Measurements from ENCODE around the gene CDC42BPB. TPM values are rescaled to one million over a fixed set of nuclear protein-coding genes. Genes with fewer than 3 reads are reported as not detected.

The CDC42BPB gene
- total and polyA plus RNA-seq, 2 of the 13 experiments (the other 11 are each of a cell fraction or from before 2014, with no cell fraction given), result 19.7 to 32.3 TPM

GRCh38 chr14:102923201-102923924 lies 134.0 kb downstream of the CDC42BPB start:
- H3K27me3 ChIP-seq (ENCODE audit: control insufficient read depth in 1 of 2, insufficient read depth in 2 of 2, low read length in 2 of 2), result no peaks in the 10 kb centered on the region
- no TSS peak for BruUV-seq (replicated peaks)
- H3K4me1 ChIP-seq (ENCODE audit: insufficient read depth, low read length), result peaks cover 22% of the 10 kb centered on the region
- peak; percentile 20 for DNase-seq (ENCODE audit: low spot score)
- H2AFZ ChIP-seq (ENCODE audit: low read length), result no peak overlapping the region
- H4K20me1 ChIP-seq (ENCODE audit: insufficient read depth, low read length), result no peaks in the 10 kb centered on the region
- H3K79me2 ChIP-seq (ENCODE audit: insufficient read depth, low read length), result no peaks in the 10 kb centered on the region
- CTCF ChIA-PET (ENCODE audit: low intra/inter-chr PET ratio, low total read pairs), result no interaction called here
- intact Hi-C loops (cut with micrococcal nuclease; ENCODE audit: unreplicated experiment), result loop anchor here (5.0 kb wide), 1 partner anchor 231 kb away; no protein-coding TSS in a partner anchor
- POLR2A ChIA-PET, result interaction anchor here (1.0 kb wide), 2 partner anchors 49 to 399 kb away, joined by 3 read pairs; no protein-coding TSS in a partner anchor
- H3K27ac ChIP-seq (ENCODE audit: extremely low read length, insufficient read depth, low read length), result peak overlapping the region; percentile 74
- H3K9me3 ChIP-seq (ENCODE audit: low read length), result 0 out of 2 replicates have a peak, but pooled peaks cover 5% of the 10 kb centered on the region
- H3K36me3 ChIP-seq (replicated peaks in 1 of 2; ENCODE audit: control insufficient read depth in 1 of 2, insufficient read depth in 2 of 2, low read length in 2 of 2), result no peaks in the 10 kb centered on the region
- ATAC-seq, result peak; percentile 64
- H3K9ac ChIP-seq (ENCODE audit: insufficient read depth, low read depth, low read length), result peak overlapping the region; percentile 81
- FAIRE-seq, result no peak
- 0% methylated on average over 3 of the region's 53 CpGs for WGBS (ENCODE audit: low lambda C conversion rate)
- in situ Hi-C loops (cut with HindIII; ENCODE audit: extremely low pct_ligation_motif_present, low pct_unique_long_range_greater_than_20kb), result no loop called here
- H3K4me3 ChIP-seq (replicated peaks in 1 of 3; ENCODE audit: insufficient read depth in 1 of 3, low read depth in 2 of 3, low read length in 3 of 3), result peak overlapping the region; percentile 90 to 94 (median 92)
- H3K4me2 ChIP-seq (ENCODE audit: low read depth, low read length), result peak overlapping the region; percentile 89
- TF ChIP-seq ZNF446 (CRISPR knock-in tag; IDR thresholded peaks at IDR 0.05), result no peak
- peak; percentile 14; the same call in 1 of the 2 replicates for TF ChIP-seq ZNF510 (CRISPR knock-in tag; IDR thresholded peaks at IDR 0.05; ENCODE audit: low read depth)
- TF ChIP-seq ZNF687 (CRISPR knock-in tag; IDR thresholded peaks at IDR 0.05), result peak; percentile 42; the same call in 1 of the 2 replicates
- no peak for TF ChIP-seq ZBTB7A (CRISPR knock-in tag; IDR thresholded peaks at IDR 0.05)
- no peak for TF ChIP-seq ZNF274 (CRISPR knock-in tag; IDR thresholded peaks at IDR 0.05)
- peak; percentile 3; the same call in 1 of the 2 replicates for TF ChIP-seq ZNF263 (CRISPR knock-in tag; IDR thresholded peaks at IDR 0.05)
- TF ChIP-seq HMGXB4 (CRISPR knock-in tag; IDR thresholded peaks at IDR 0.05; ENCODE audit: borderline replicate concordance in 1 of 2, low read depth in 1 of 2), result 0 out of 4 replicates have a peak, but pooled peaks of 1 of the 2 experiments have one; percentile 1
- TF ChIP-seq ZNF121 (CRISPR knock-in tag; IDR thresholded peaks at IDR 0.05), result 0 out of 2 replicates have a peak, but pooled peaks have one; percentile 33
- 0 out of 2 replicates have a peak, but pooled peaks have one; percentile 10 for TF ChIP-seq HDAC1 (CRISPR knock-in tag; IDR thresholded peaks at IDR 0.05)
- 0 out of 2 replicates have a peak, but pooled peaks have one; percentile 3 for TF ChIP-seq ZNF225 (CRISPR knock-in tag; IDR thresholded peaks at IDR 0.05)
- no peak for TF ChIP-seq EP300 (IDR thresholded peaks at IDR 0.05; ENCODE audit: low read depth in 2 of 2, low read length in 2 of 2)
- TF ChIP-seq EP300 (CRISPR knock-in tag; IDR thresholded peaks at IDR 0.05; ENCODE audit: borderline replicate concordance), result no peak
- TF ChIP-seq IRF9 (CRISPR knock-in tag; IDR thresholded peaks at IDR 0.05; ENCODE audit: borderline replicate concordance), result peak; percentile 4; the same call in 1 of the 2 replicates
- TF ChIP-seq ZNF30 (CRISPR knock-in tag; IDR thresholded peaks at IDR 0.05), result 0 out of 2 replicates have a peak, but pooled peaks have one; percentile 30
